ENCODE data around the gene INPP5D. TPM values are rescaled to one million over a fixed set of nuclear protein-coding genes. Genes with fewer than 3 reads are reported as not detected.

The INPP5D gene
- total and polyA plus RNA-seq, 2 of the 13 experiments (the other 11 are each of a cell fraction or from before 2014, with no cell fraction given), result 16.7 to 18.0 TPM

- 0 out of 2 replicates have a peak, but pooled peaks have one; percentile 37 for TF ChIP-seq ZNF280B (CRISPR knock-in tag; IDR thresholded peaks at IDR 0.05; ENCODE audit: borderline replicate concordance)
- no peak for TF ChIP-seq NKX3-1 (CRISPR knock-in tag; IDR thresholded peaks at IDR 0.05)
- TF ChIP-seq USF2 (IDR thresholded peaks at IDR 0.05; ENCODE audit: low read depth, low read length), result no peak
- no peak for TF ChIP-seq USF2 (CRISPR knock-in tag; IDR thresholded peaks at IDR 0.05; ENCODE audit: borderline replicate concordance)
- no peak for TF ChIP-seq LCORL (IDR thresholded peaks at IDR 0.05)
- TF ChIP-seq LCORL (CRISPR knock-in tag; IDR thresholded peaks at IDR 0.05), result no peak
- 0 out of 2 replicates have a peak, but pooled peaks have one; percentile 36 for TF ChIP-seq ZNF589 (CRISPR knock-in tag; conservative IDR thresholded peaks at IDR 0.05)
- TF ChIP-seq CENPT (CRISPR knock-in tag; IDR thresholded peaks at IDR 0.05; ENCODE audit: low read depth), result no peak
- no peak; the same call in 1 of the 2 replicates for TF ChIP-seq JUNB (CRISPR knock-in tag; IDR thresholded peaks at IDR 0.05; ENCODE audit: borderline replicate concordance)
- TF ChIP-seq ZXDC (CRISPR knock-in tag; IDR thresholded peaks at IDR 0.05), result 0 out of 2 replicates have a peak, but pooled peaks have one; percentile 27
- TF ChIP-seq ZBTB40 (IDR thresholded peaks at IDR 0.05), result no peak
- peak; percentile 33; the same call in 1 of the 2 replicates for TF ChIP-seq ZBTB40 (CRISPR knock-in tag; IDR thresholded peaks at IDR 0.05)
- TF ChIP-seq FOXO1 (CRISPR knock-in tag; IDR thresholded peaks at IDR 0.05), result no peak
These were observed 24.5 kb upstream of the INPP5D start (continued) for GRCh38 chr2:233035426-233036161.
